Measurements from ENCODE around the gene MRPS11.

- TF ChIP-seq CTCF (IDR thresholded peaks at IDR 0.05) (no peak), POLR2A (IDR thresholded peaks at IDR 0.05) (no peak)
These were observed 38.2 kb downstream of the MRPS11 start for GRCh38 chr15:88505721-88506120.

Measured in prostate gland (tissue), 2 donors.